Measurements from ENCODE around the gene MAP3K14.
"Not testable (repeated sequence)": the region's sequence is repeated elsewhere in the genome, so short reads cannot be mapped to it uniquely, and the experiment has no call there.

MAP3K14 gene

DNA sequence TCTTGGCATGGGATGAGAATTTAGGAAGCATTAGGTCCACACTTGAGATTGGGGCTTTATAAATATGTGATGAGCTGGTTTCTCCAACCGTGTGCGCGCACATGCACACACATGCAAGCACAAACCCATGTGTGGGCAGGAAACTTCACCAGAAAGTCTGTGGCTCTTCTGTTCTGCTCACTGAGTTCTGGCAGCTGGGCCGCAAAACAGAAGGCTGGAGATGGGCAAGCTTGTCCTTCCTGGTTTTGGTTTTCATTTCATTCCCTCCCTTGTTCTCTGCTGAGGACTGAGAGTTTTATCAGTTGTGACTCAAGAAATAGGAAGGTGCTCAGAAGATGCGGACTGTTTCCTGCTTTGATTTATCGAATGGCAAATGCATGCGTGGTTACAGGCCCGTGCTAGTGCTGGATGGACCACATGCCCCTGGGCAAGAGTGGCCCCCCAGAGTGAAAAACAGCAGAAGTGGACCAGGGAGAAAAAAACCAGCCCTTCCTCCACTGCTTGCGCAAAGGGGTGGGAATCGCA is 14.1 kb downstream of the MAP3K14 start:
- TF ChIP-seq, protein P1, sequence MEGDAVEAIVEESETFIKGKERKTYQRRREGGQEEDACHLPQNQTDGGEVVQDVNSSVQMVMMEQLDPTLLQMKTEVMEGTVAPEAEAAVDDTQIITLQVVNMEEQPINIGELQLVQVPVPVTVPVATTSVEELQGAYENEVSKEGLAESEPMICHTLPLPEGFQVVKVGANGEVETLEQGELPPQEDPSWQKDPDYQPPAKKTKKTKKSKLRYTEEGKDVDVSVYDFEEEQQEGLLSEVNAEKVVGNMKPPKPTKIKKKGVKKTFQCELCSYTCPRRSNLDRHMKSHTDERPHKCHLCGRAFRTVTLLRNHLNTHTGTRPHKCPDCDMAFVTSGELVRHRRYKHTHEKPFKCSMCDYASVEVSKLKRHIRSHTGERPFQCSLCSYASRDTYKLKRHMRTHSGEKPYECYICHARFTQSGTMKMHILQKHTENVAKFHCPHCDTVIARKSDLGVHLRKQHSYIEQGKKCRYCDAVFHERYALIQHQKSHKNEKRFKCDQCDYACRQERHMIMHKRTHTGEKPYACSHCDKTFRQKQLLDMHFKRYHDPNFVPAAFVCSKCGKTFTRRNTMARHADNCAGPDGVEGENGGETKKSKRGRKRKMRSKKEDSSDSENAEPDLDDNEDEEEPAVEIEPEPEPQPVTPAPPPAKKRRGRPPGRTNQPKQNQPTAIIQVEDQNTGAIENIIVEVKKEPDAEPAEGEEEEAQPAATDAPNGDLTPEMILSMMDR (IDR thresholded peaks at IDR 0.05; ENCODE audit: low read depth, low read length, missing control alignments) = no peak

DNA sequence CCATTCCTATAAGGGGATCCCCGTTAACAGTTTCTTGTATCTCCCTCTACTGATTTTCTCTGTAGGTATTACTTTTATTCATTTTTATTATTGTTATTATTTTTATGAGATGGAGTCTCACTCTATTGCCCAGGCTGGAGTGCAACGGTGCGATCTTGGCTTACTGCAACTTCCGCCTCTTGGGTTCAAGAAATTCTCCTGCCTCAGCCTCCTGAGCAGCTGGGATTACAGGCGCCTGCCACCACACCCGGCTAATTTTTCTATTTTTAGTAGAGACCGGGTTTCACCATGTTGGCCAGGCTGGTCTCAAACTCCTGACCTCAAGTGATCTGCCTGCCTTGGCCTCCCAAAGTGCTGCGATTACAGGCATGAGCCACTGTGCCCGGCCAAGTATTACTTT is 14.6 kb downstream of the MAP3K14 start:
- not testable (repeated sequence) for H3K4me3 ChIP-seq (replicated peaks; ENCODE audit: low read depth, low read length); DNase-seq (ENCODE audit: extremely low read depth, low read depth)

More for the DNA sequence above, 14.1 kb downstream of the MAP3K14 start:
- DNase-seq (ENCODE audit: extremely low read depth, low read depth) = no peak
- no peak overlapping the region for H3K4me3 ChIP-seq (replicated peaks; ENCODE audit: low read depth, low read length)

DNA sequence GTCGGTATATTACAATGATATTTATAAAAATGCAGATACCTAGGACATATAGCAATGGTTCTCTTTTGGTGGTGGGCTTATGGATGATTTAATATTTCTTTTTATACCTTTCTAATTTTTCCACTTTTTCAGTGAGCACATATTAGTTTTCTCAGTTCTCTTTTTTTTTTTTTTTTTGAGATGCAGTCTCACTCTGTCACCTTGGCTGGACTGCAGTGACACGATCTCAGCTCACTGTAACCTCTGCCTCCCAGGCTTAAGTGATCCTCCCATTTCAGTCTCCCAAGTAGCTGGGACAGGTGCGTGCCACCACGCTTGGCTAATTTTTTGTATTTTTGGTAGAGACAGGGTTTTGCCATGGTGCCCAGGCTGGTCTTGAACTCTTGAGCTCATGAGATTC is 15.1 kb downstream of the MAP3K14 start:
- TF ChIP-seq, protein P1 (IDR thresholded peaks at IDR 0.05; ENCODE audit: low read depth, low read length, missing control alignments) = no peak
- H3K4me3 ChIP-seq (replicated peaks; ENCODE audit: low read depth, low read length) = no peak overlapping the region
- DNase-seq (ENCODE audit: extremely low read depth, low read depth) = no peak

DNA sequence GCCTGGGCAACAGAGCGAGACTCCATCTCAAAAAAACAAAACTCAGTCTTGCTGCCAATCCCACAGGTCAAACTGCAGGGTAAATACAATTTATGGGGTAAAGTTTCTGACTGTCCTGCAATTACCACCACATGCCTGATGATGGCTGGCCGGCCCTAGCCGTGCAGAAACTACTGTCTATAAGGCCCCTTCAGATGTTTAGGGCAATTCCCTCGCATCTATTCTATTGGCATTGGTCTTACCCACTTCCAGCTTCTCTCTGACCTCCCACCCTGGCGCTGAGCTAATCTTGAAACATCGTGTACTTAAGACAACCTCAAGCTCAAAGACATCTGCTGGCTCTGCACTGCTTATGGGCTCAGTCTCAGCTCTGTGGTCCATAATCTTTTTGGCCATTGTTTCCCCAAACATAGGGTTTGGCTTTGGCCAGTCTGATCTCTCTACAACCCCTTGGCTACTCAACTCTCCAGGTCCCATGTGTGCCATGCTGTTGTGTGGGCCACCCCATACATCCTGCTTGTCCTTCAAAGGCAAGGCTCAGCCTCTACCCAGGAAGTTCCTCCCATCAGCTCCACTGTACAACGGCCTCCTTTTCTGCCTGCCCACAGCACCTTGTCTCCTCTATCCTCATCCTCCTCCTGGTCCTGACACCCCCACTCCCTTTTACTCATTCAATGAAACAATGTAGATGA is 16.6 kb downstream of the MAP3K14 start:
- no peak overlapping the region for H3K4me3 ChIP-seq (replicated peaks; ENCODE audit: low read depth, low read length)
- TF ChIP-seq, protein P1 (IDR thresholded peaks at IDR 0.05; ENCODE audit: low read depth, low read length, missing control alignments) = no peak
- no peak for DNase-seq (ENCODE audit: extremely low read depth, low read depth)

DNA sequence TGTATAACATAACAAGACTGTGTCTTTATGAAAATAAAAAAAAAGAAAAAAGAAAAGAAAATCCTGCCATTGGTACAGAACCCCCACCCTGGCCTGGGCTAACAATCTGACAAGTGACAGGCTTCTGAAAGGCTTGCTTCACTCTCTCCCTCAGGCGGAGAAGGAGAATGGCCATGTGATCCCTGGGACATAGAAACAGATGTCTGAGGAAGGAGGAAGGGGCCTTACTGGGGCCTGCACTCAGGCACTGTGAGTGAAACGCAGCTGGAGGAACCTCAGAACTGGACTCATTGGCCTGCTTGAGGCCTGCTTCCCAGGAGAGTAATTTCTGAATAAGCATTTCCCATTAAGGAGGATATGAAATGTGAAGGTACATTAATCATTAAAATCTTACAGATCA is 17.5 kb downstream of the MAP3K14 start:
- no peak for DNase-seq (ENCODE audit: extremely low read depth, low read depth)
- no peak overlapping the region for H3K4me3 ChIP-seq (replicated peaks; ENCODE audit: low read depth, low read length)
- TF ChIP-seq, protein P1 (IDR thresholded peaks at IDR 0.05; ENCODE audit: low read depth, low read length, missing control alignments) = no peak

DNA sequence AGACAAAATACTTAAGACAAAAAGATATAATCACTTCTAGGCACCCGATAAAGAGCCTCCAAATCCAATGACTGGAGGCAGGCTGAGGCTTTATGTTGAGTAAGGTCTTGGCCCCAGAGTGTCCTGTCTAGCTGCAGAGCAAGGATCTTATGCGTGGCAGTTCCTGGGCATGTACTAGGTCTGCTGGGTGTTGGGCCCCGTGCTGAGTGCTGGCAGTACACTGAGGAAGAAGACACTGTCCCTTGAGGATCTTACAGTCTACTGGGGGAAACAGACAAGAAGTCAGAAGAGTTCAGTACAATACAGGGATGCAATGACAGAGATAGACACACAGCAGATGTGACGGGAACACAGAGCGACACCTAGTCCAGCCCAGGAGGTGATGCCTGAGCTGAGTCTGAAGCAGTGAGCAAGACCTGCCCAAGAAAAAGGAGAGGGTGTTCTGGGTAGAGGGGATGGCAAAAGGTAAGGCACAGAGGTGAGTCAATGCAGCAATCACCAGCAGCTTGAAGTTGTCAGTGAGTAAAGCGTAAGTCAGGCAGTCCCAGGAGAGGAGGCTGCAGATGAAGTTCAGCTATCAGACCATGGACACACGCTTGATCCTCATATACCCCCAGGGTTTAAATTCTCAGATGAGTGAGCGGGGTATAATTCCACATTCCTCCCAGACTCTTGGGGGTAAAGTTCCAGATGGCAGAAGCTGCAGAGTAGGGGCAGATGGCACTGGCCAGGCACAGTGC is 18.1 kb downstream of the MAP3K14 start:
- TF ChIP-seq, protein P1 (IDR thresholded peaks at IDR 0.05; ENCODE audit: low read depth, low read length, missing control alignments) = no peak
- H3K4me3 ChIP-seq (replicated peaks; ENCODE audit: low read depth, low read length) = no peak overlapping the region
- DNase-seq (ENCODE audit: extremely low read depth, low read depth) = no peak

DNA sequence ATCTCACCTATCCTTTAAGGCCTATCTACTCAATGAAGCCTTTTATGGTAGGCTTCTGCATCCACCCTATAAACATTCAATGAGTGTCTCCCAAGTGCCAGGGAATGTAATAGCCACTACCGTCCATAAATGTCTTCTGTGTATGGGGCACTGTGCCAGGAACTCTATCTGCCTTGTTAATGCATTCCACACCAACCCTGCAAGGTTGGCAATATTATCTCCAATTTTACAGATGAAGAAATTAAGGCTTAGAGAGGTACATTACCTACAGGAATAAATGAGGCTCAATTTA is 20.0 kb downstream of the MAP3K14 start:
- H3K4me3 ChIP-seq (replicated peaks; ENCODE audit: low read depth, low read length) = no peak overlapping the region
- TF ChIP-seq, protein P1 (IDR thresholded peaks at IDR 0.05; ENCODE audit: low read depth, low read length, missing control alignments) = no peak
- DNase-seq (ENCODE audit: extremely low read depth, low read depth) = no peak
